Mesenchymal stem cell (in vitro differentiated cells and primary cell): ENCODE results near the gene ALOX12. TPM values are rescaled to one million over a fixed set of nuclear protein-coding genes. Genes with fewer than 3 reads are reported as not detected.

Experiments
- DNase-seq: peaks from one replicate; pipeline ENCODE4 v3.0.0-alpha.2; 2013
- H2AFZ ChIP-seq: one replicate; pipeline ENCODE4 v1.6.1; 2013; ENCODE audit warnings: low read depth, mild to moderate bottlenecking, control low read depth, inconsistent platforms, low read length, moderate library complexity
- H2AK5ac ChIP-seq: 2 replicates; pipeline ENCODE4 v1.6.1; 2013; ENCODE audit warnings: low read length, moderate library complexity, mild to moderate bottlenecking, inconsistent platforms; ENCODE audit not compliant: severe bottlenecking
- H2BK120ac ChIP-seq: one replicate; pipeline ENCODE4 v1.6.1; 2013; ENCODE audit warnings: low read depth, mild to moderate bottlenecking, inconsistent platforms, low read length, moderate library complexity
- H2BK12ac ChIP-seq, 2 experiments: one replicate each; pipeline ENCODE4 v1.6.1; 2013; ENCODE audit warnings: inconsistent platforms in 2 of 2, low read length in 2 of 2, mild to moderate bottlenecking in 2 of 2, moderate library complexity in 2 of 2, control low read depth in 1 of 2
- H2BK15ac ChIP-seq: one replicate; pipeline ENCODE4 v1.6.1; 2013; ENCODE audit warnings: mild to moderate bottlenecking, low read depth, inconsistent platforms; ENCODE audit not compliant: poor library complexity, severe bottlenecking
- H2BK5ac ChIP-seq: 2 replicates; pipeline ENCODE4 v1.6.1; 2013; ENCODE audit warnings: low read depth, mild to moderate bottlenecking, low read length, control low read depth, inconsistent platforms; ENCODE audit not compliant: poor library complexity, severe bottlenecking
- H3K14ac ChIP-seq, 2 experiments: one replicate each; pipeline ENCODE4 v1.6.1; 2013; ENCODE audit warnings: inconsistent platforms in 2 of 2, low read length in 2 of 2, control low read depth in 1 of 2, mild to moderate bottlenecking in 1 of 2, moderate library complexity in 1 of 2
- H3K18ac ChIP-seq, 2 experiments: one replicate each; pipeline ENCODE4 v1.6.1; 2013; ENCODE audit warnings: inconsistent platforms in 2 of 2, low read length in 2 of 2, control low read depth in 1 of 2, low read depth in 1 of 2, mild to moderate bottlenecking in 1 of 2
- H3K23ac ChIP-seq, 2 experiments: one replicate each; pipeline ENCODE4 v1.6.1; 2013; ENCODE audit warnings: inconsistent platforms in 2 of 2, low read length in 2 of 2, mild to moderate bottlenecking in 2 of 2, moderate library complexity in 2 of 2, control low read depth in 1 of 2
- H3K27ac ChIP-seq: 2 replicates; pipeline ENCODE4 v1.5.1; 2013; ENCODE audit warnings: mild to moderate bottlenecking, moderate library complexity, low read length, control low read depth, inconsistent platforms; ENCODE audit not compliant: poor library complexity, severe bottlenecking
- H3K27me3 ChIP-seq, 2 experiments: 2 replicates each; pipeline versions ENCODE4 v1.6.1 to v1.7.0; 2013; ENCODE audit warnings: low read length in 2 of 2, mild to moderate bottlenecking in 2 of 2, moderate library complexity in 2 of 2, control low read depth in 1 of 2, inconsistent platforms in 1 of 2; ENCODE audit not compliant: control insufficient read depth in 1 of 2, insufficient read depth in 1 of 2
- H3K36me3 ChIP-seq, 2 experiments: 2 replicates each; pipeline versions ENCODE4 v1.6.1 to v1.7.0; 2013; ENCODE audit warnings: low read length in 2 of 2, control low read depth in 1 of 2, inconsistent platforms in 1 of 2, low read depth in 1 of 2, mild to moderate bottlenecking in 1 of 2; ENCODE audit not compliant: insufficient read depth in 2 of 2, control insufficient read depth in 1 of 2
- H3K4ac ChIP-seq, 2 experiments: one replicate each; pipeline ENCODE4 v1.6.1; 2013; ENCODE audit warnings: inconsistent platforms in 2 of 2, low read length in 2 of 2, mild to moderate bottlenecking in 2 of 2, moderate library complexity in 2 of 2, control low read depth in 1 of 2, low read depth in 1 of 2
- H3K4me1 ChIP-seq: 2 replicates; pipeline ENCODE4 v1.6.1; 2013; ENCODE audit warnings: low read depth, low read length, control low read depth; ENCODE audit not compliant: control insufficient read depth, insufficient read depth
- H3K4me2 ChIP-seq: 2 replicates; pipeline ENCODE4 v1.6.1; 2013; ENCODE audit warnings: low read length, mild to moderate bottlenecking, inconsistent platforms; ENCODE audit not compliant: poor library complexity, severe bottlenecking
- H3K4me3 ChIP-seq, 2 experiments: 2 replicates each; pipeline versions ENCODE4 v1.5.1 to v1.7.0; 2013; ENCODE audit warnings: low read length in 2 of 2, mild to moderate bottlenecking in 2 of 2, control low read depth in 1 of 2, low read depth in 1 of 2; ENCODE audit not compliant: insufficient read depth in 1 of 2
- H3K79me1 ChIP-seq: replicated peaks from 2 replicates; pipeline ENCODE4 v1.6.1; 2013; ENCODE audit warnings: mild to moderate bottlenecking, control low read depth, low read length, inconsistent platforms; ENCODE audit not compliant: poor library complexity, severe bottlenecking
- H3K9ac ChIP-seq: 2 replicates; pipeline ENCODE4 v1.7.0; 2013; ENCODE audit warnings: mild to moderate bottlenecking, low read length, moderate library complexity
- H3K9me3 ChIP-seq: 2 replicates; pipeline ENCODE4 v1.7.0; 2013; ENCODE audit warnings: mild to moderate bottlenecking, low read length; ENCODE audit not compliant: control insufficient read depth
- H4K8ac ChIP-seq: one replicate; pipeline ENCODE4 v1.6.1; 2013; ENCODE audit warnings: inconsistent platforms, mild to moderate bottlenecking, low read length, moderate library complexity
- H4K91ac ChIP-seq: one replicate; pipeline ENCODE4 v1.6.1; 2013; ENCODE audit warnings: mild to moderate bottlenecking, low read length, inconsistent platforms
- WGBS: methylation state at CpG from one replicate; pipeline ENCODE4 v1.1.7; 2013; ENCODE audit warnings: mixed read lengths; 5-methylcytosine and 5-hydroxymethylcytosine counted together
- small RNA-seq: library from polyadenylated mRNA; stranded (forward); fragments of <200 nt; extraction: miRNeasy Mini kit (QIAGEN cat#:217004); gene quantifications from one replicate; pipeline ENCODE3, GENCODE V24; 2013; ENCODE audit warnings: low read depth

The ALOX12 gene

DNA sequence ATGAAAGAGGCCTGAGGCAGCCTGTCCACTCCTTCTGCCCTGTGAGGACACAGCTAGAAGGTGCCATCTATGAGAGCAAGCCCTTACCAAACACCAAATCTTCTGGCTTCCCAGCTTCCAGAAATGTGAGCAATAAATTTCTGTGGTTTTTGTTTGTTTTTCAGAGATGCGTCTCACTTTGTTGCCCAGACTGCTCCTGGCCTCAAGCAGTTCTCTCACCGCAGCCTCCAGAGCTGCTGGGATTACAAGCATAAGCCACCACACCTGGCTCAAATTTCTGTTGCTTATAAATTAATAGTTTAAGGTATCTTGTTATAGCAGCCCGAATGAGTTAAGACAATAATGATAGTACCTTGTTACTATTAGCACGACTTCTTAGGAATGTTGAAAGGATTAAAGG is 60.5 kb downstream of the ALOX12 start:
- Histone ChIP-seq H3K36me3 (no peaks in the 10 kb centered on the region), H3K23ac (no peak overlapping the region), H4K91ac (no peak overlapping the region), H3K4me3 (no peak overlapping the region), H2BK15ac (no peak overlapping the region), H2BK5ac (no peak overlapping the region), H3K4ac (no peak overlapping the region), H2BK120ac (no peak overlapping the region), H3K27ac (no peak overlapping the region), H3K4me2 (no peak overlapping the region), H2AFZ (no peak overlapping the region), H3K4me1 (peaks cover 5% of the 10 kb centered on the region), H2BK12ac (no peak overlapping the region), H3K9ac (no peak overlapping the region), H2AK5ac (no peak overlapping the region), H3K79me1 (no peaks in the 10 kb centered on the region), H3K27me3 (peaks cover 3 to 23% of the 10 kb centered on the region in 2 experiments), H3K14ac (no peak overlapping the region), H3K18ac (no peak overlapping the region), H4K8ac (no peak overlapping the region), H3K9me3 (no peaks in the 10 kb centered on the region)
- WGBS, result 69% methylated on average over 4 of the region's 4 CpGs
- DNase-seq, result peak; percentile 57

DNA sequence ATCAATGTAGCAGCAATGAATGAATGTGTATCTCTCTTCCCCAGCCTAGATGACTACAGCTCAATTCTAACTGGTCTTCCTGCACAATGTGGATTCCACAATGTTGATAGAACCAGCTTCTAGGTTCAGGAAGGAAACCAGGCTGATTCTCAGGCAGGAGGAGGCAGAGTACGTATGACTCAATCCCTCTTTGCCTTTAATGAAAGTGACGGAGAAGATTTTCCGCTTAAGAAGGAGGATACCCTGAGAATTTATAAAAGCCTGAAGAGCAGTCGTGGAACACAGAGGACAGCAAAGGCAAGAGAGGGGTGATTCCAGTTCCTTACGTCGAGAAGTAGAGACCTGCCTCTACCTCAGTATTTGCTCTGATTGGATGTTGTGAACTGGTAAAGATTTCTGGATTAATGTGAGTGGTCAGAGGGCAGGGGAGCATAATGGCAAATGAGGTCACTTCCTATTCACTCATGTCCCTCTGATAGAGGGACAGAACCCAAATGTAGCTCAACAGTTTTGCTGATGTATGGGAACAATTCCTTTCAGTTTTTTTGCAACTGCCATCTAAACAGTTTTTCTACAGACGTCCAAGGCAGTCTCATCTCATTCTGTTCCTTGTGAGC is 63.1 kb downstream of the ALOX12 start:
- Histone ChIP-seq H2BK5ac (no peak overlapping the region), H3K4me3 (no peak overlapping the region), H3K14ac (no peak overlapping the region), H3K18ac (no peak overlapping the region), H3K36me3 (no peaks in the 10 kb centered on the region), H3K27me3 (peaks cover 0 to 28% of the 10 kb centered on the region in 2 experiments), H3K9ac (no peak overlapping the region), H4K8ac (no peak overlapping the region), H3K4me2 (no peak overlapping the region), H2BK15ac (no peak overlapping the region), H2AFZ (no peak overlapping the region), H3K4ac (no peak overlapping the region), H3K79me1 (no peaks in the 10 kb centered on the region), H3K27ac (no peak overlapping the region), H4K91ac (no peak overlapping the region), H3K23ac (no peak overlapping the region), H2BK12ac (no peak overlapping the region), H2BK120ac (no peak overlapping the region), H2AK5ac (no peak overlapping the region), H3K9me3 (no peaks in the 10 kb centered on the region), H3K4me1 (peaks cover 10% of the 10 kb centered on the region)
- 72% methylated on average over 7 of the region's 7 CpGs for WGBS
- DNase-seq, result peak; percentile 29

Small RNA genes lying within 50 kb of the gene (small RNA-seq; reads per million reads assigned to genes)
- not detected for gene AC120057.1
